HepG2 (cell line): ENCODE measurements around the gene ECE2. TPM values are rescaled to one million over a fixed set of nuclear protein-coding genes. Genes with fewer than 3 reads are reported as not detected.

Experiments used
- CREM ChIP-seq, 2 experiments: sonication (generic) in 1 of 2; formaldehyde crosslinking in 1 of 2; IDR thresholded peaks; 2 replicates each; pipeline versions ENCODE4 v1.4.0 to v1.6.1; 2016 to 2020; ENCODE audit warnings: antibody characterized with exemption in 1 of 2, mild to moderate bottlenecking in 1 of 2, missing genetic modification reagents in 1 of 2
- DMAP1 ChIP-seq: IDR thresholded peaks from 2 replicates; pipeline ENCODE4 v1.6.1; 2016
- EEA1 ChIP-seq: sonication (generic); formaldehyde crosslinking; IDR thresholded peaks from 2 replicates; pipeline ENCODE4 v1.5.1; 2020; ENCODE audit warnings: mild to moderate bottlenecking, missing genetic modification reagents, borderline replicate concordance
- ELF4 ChIP-seq: sonication (generic); formaldehyde crosslinking; IDR thresholded peaks from 2 replicates; pipeline ENCODE4 v1.5.0; 2020; ENCODE audit warnings: missing genetic modification reagents, mild to moderate bottlenecking, moderate library complexity, borderline replicate concordance
- ERF ChIP-seq: IDR thresholded peaks from 2 replicates; pipeline ENCODE4 v1.6.1; 2018; ENCODE audit warnings: missing biosample characterization, missing genetic modification reagents
- KLF13 ChIP-seq: sonication (generic); formaldehyde crosslinking; IDR thresholded peaks from 2 replicates; pipeline ENCODE4 v1.4.0; 2020; ENCODE audit warnings: mild to moderate bottlenecking, missing genetic modification reagents
- KLF16 ChIP-seq, 2 experiments: sonication (generic) in 1 of 2; formaldehyde crosslinking in 1 of 2; IDR thresholded peaks; 2 replicates each; pipeline versions ENCODE4 v1.6.1 to v1.8.0; 2016 to 2023; ENCODE audit warnings: missing genetic modification reagents in 2 of 2, missing compliant biosample characterization in 1 of 2
- SMAD9 ChIP-seq: sonication (generic); formaldehyde crosslinking; IDR thresholded peaks from 2 replicates; pipeline ENCODE4 v1.5.1; 2020; ENCODE audit warnings: mild to moderate bottlenecking, missing genetic modification reagents
- ZKSCAN5 ChIP-seq: sonication (generic); formaldehyde crosslinking; IDR thresholded peaks from 2 replicates; pipeline ENCODE4 v1.5.1; 2020; ENCODE audit warnings: mild to moderate bottlenecking, missing genetic modification reagents
- ZNF570 ChIP-seq: sonication (generic); formaldehyde crosslinking; IDR thresholded peaks from 2 replicates; pipeline ENCODE4 v1.4.0; 2020; ENCODE audit warnings: mild to moderate bottlenecking, missing genetic modification reagents, borderline replicate concordance
- ZNF607 ChIP-seq: sonication (generic); formaldehyde crosslinking; IDR thresholded peaks from 2 replicates; pipeline ENCODE4 v1.5.1; 2020; ENCODE audit warnings: missing genetic modification reagents, mild to moderate bottlenecking, borderline replicate concordance
- ZNF720 ChIP-seq: sonication (generic); formaldehyde crosslinking; IDR thresholded peaks from 2 replicates; pipeline ENCODE4 v1.4.0; 2020; ENCODE audit warnings: missing genetic modification reagents
- ZNF75D ChIP-seq: sonication (generic); formaldehyde crosslinking; IDR thresholded peaks from 2 replicates; pipeline ENCODE4 v1.8.1; 2023; ENCODE audit warnings: missing genetic modification reagents, mild to moderate bottlenecking, borderline replicate concordance
- ZNF766 ChIP-seq: sonication (generic); formaldehyde crosslinking; IDR thresholded peaks from 2 replicates; pipeline ENCODE4 v1.5.0; 2020; ENCODE audit warnings: missing genetic modification reagents, borderline replicate concordance
- polyA plus RNA-seq, 8 experiments: library from polyadenylated mRNA; depleted of rRNA in 3 of 8; stranded (reverse) in 7 of 8; unstranded in 1 of 8; fragments of >200 nt; fragmentation: Illumina TruSeq in 4 of 8; extraction: Trizol in 4 of 8; gene quantifications; 2 replicates each; pipeline versions ENCODE4 v1.2.1 to v1.2.3, GENCODE V29; 2011 to 2016; ENCODE audit warnings: low read depth in 4 of 8, missing spikeins in 1 of 8, mixed read lengths in 1 of 8; ENCODE audit not compliant: insufficient read depth in 1 of 8
- total RNA-seq, 5 experiments: library from RNA; depleted of rRNA; stranded (reverse); fragments of >200 nt; fragmentation: Illumina TruSeq; extraction: Trizol; gene quantifications; 2 replicates each; pipeline ENCODE4 v1.2.3, GENCODE V29; 2016; ENCODE audit warnings: low read depth in 1 of 5
- TF ChIP-seq, protein P1 (sequence below): sonication (generic); formaldehyde crosslinking; IDR thresholded peaks from 2 replicates; pipeline ENCODE4 v1.4.0; 2020; ENCODE audit warnings: mild to moderate bottlenecking, missing genetic modification reagents
- TF ChIP-seq, protein P2 (sequence below): sonication (generic); formaldehyde crosslinking; IDR thresholded peaks from 2 replicates; pipeline ENCODE4 v1.4.0; 2020; ENCODE audit warnings: mild to moderate bottlenecking, missing genetic modification reagents
- TF ChIP-seq, protein P3 (sequence below): sonication (generic); formaldehyde crosslinking; IDR thresholded peaks from 2 replicates; pipeline ENCODE4 v1.5.0; 2020; ENCODE audit warnings: mild to moderate bottlenecking, missing genetic modification reagents, borderline replicate concordance

ECE2 gene
- total and polyA plus RNA-seq, 2 of the 13 experiments (the other 11 are each of a cell fraction or from before 2014, with no cell fraction given) = not detected

DNA sequence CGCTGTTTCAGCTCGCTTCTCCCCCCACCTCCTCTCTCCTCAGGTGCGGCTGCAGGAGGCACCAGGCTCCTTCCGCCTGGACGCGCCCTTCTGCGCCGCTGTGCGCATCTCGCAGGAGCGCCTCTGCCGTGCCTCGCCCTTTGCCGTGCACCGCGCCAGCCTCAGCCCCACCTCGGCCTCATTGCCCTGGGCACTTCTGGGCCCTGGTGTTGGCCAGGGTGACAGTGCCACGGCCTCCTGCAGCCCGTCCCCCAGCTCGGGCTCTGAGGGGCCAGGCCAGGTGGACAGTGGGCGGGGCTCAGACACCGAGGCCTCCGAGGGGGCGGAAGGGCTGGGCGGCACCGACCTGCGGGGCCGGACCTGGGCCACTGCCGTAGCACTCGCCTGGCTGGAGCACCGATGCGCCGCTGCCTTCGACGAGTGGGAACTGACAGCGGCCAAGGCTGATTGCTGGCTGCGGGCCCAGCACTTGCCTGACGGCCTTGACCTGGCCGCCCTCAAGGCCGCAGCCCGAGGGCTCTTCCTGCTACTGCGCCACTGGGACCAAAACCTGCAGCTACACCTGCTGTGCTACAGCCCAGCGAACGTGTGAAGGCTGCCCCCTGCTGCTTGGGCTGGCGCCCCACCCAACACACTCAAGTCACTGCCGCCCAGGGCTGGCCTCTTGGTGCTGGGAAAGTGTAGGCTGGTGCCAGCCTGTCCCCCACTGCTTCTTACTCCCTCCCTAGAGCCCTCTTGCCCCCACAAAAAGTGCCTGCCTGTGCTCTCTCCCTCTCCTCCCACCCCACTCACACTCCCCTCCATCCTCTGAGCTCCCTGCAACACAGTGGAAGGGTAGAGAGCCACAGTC is 34.1 kb upstream of the ECE2 start (continued):
- TF ChIP-seq, protein P1, sequence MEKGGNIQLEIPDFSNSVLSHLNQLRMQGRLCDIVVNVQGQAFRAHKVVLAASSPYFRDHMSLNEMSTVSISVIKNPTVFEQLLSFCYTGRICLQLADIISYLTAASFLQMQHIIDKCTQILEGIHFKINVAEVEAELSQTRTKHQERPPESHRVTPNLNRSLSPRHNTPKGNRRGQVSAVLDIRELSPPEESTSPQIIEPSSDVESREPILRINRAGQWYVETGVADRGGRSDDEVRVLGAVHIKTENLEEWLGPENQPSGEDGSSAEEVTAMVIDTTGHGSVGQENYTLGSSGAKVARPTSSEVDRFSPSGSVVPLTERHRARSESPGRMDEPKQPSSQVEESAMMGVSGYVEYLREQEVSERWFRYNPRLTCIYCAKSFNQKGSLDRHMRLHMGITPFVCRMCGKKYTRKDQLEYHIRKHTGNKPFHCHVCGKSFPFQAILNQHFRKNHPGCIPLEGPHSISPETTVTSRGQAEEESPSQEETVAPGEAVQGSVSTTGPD = no peak
- TF ChIP-seq, protein P2, sequence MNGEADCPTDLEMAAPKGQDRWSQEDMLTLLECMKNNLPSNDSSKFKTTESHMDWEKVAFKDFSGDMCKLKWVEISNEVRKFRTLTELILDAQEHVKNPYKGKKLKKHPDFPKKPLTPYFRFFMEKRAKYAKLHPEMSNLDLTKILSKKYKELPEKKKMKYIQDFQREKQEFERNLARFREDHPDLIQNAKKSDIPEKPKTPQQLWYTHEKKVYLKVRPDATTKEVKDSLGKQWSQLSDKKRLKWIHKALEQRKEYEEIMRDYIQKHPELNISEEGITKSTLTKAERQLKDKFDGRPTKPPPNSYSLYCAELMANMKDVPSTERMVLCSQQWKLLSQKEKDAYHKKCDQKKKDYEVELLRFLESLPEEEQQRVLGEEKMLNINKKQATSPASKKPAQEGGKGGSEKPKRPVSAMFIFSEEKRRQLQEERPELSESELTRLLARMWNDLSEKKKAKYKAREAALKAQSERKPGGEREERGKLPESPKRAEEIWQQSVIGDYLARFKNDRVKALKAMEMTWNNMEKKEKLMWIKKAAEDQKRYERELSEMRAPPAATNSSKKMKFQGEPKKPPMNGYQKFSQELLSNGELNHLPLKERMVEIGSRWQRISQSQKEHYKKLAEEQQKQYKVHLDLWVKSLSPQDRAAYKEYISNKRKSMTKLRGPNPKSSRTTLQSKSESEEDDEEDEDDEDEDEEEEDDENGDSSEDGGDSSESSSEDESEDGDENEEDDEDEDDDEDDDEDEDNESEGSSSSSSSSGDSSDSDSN = peak; percentile 96
- TF ChIP-seq SMAD9 (CRISPR knock-in tag) = no peak
- peak; percentile 98; the same call in 1 of the 2 replicates for TF ChIP-seq ZNF766 (CRISPR knock-in tag)
- no peak for TF ChIP-seq CREM (IDR thresholded peaks at IDR 0.05)
- no peak for TF ChIP-seq CREM (CRISPR knock-in tag; IDR thresholded peaks at IDR 0.05)
- TF ChIP-seq ELF4 (CRISPR knock-in tag) = 0 out of 2 replicates have a peak, but pooled peaks have one; percentile 28
- TF ChIP-seq EEA1 (CRISPR knock-in tag) = no peak
- peak; percentile 96 for TF ChIP-seq ERF (CRISPR knock-in tag)
- TF ChIP-seq ZNF570 (CRISPR knock-in tag) = 0 out of 2 replicates have a peak, but pooled peaks have one; percentile 39
- peak in 1 of 2 experiments; percentile 98; a peak in 1 of 4 replicates for TF ChIP-seq KLF16 (CRISPR knock-in tag; IDR thresholded peaks at IDR 0.05)
- peak; percentile 86; the same call in 1 of the 2 replicates for TF ChIP-seq ZNF607
- no peak for TF ChIP-seq ZNF75D (CRISPR knock-in tag)
- TF ChIP-seq, protein P3, sequence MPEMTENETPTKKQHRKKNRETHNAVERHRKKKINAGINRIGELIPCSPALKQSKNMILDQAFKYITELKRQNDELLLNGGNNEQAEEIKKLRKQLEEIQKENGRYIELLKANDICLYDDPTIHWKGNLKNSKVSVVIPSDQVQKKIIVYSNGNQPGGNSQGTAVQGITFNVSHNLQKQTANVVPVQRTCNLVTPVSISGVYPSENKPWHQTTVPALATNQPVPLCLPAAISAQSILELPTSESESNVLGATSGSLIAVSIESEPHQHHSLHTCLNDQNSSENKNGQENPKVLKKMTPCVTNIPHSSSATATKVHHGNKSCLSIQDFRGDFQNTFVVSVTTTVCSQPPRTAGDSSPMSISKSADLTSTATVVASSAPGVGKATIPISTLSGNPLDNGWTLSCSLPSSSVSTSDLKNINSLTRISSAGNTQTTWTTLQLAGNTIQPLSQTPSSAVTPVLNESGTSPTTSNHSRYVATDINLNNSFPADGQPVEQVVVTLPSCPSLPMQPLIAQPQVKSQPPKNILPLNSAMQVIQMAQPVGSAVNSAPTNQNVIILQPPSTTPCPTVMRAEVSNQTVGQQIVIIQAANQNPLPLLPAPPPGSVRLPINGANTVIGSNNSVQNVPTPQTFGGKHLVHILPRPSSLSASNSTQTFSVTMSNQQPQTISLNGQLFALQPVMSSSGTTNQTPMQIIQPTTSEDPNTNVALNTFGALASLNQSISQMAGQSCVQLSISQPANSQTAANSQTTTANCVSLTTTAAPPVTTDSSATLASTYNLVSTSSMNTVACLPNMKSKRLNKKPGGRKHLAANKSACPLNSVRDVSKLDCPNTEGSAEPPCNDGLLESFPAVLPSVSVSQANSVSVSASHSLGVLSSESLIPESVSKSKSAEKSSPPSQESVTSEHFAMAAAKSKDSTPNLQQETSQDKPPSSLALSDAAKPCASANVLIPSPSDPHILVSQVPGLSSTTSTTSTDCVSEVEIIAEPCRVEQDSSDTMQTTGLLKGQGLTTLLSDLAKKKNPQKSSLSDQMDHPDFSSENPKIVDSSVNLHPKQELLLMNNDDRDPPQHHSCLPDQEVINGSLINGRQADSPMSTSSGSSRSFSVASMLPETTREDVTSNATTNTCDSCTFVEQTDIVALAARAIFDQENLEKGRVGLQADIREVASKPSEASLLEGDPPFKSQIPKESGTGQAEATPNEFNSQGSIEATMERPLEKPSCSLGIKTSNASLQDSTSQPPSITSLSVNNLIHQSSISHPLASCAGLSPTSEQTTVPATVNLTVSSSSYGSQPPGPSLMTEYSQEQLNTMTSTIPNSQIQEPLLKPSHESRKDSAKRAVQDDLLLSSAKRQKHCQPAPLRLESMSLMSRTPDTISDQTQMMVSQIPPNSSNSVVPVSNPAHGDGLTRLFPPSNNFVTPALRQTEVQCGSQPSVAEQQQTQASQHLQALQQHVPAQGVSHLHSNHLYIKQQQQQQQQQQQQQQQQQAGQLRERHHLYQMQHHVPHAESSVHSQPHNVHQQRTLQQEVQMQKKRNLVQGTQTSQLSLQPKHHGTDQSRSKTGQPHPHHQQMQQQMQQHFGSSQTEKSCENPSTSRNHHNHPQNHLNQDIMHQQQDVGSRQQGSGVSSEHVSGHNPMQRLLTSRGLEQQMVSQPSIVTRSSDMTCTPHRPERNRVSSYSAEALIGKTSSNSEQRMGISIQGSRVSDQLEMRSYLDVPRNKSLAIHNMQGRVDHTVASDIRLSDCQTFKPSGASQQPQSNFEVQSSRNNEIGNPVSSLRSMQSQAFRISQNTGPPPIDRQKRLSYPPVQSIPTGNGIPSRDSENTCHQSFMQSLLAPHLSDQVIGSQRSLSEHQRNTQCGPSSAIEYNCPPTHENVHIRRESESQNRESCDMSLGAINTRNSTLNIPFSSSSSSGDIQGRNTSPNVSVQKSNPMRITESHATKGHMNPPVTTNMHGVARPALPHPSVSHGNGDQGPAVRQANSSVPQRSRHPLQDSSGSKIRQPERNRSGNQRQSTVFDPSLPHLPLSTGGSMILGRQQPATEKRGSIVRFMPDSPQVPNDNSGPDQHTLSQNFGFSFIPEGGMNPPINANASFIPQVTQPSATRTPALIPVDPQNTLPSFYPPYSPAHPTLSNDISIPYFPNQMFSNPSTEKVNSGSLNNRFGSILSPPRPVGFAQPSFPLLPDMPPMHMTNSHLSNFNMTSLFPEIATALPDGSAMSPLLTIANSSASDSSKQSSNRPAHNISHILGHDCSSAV (CRISPR knock-in tag) = no peak
- TF ChIP-seq DMAP1 (CRISPR knock-in tag) = peak; percentile 45; the same call in 1 of the 2 replicates
- TF ChIP-seq ZKSCAN5 (CRISPR knock-in tag) = no peak
- no peak for TF ChIP-seq KLF13 (CRISPR knock-in tag)
- TF ChIP-seq ZNF720 (CRISPR knock-in tag) = no peak
